A673 (cell line): ENCODE results near the gene SRPK3. TPM values are rescaled to one million over a fixed set of nuclear protein-coding genes. Genes with fewer than 3 reads are reported as not detected.

Source experiments
- BruUV-seq: library from RNA; stranded (reverse); fragments of 400-500 nt; replicated peaks from 2 replicates; lab custom pipeline; 2021; lab: Mats Ljungman, UMichigan
- CTCF ChIA-PET: fragments of 300-600 bp; sonication (Branson Sonifier 250); formaldehyde crosslinking; loops from one replicate; lab custom pipeline; 2022; ENCODE audit warnings: antibody characterized with exemption; lab: Charles Lee
- POLR2A ChIA-PET: fragments of 300-600 bp; sonication (Branson Sonifier 250); formaldehyde crosslinking; loops from one replicate; lab custom pipeline; 2022; ENCODE audit warnings: antibody characterized with exemption; ENCODE audit not compliant: low non-redundant PET; lab: Charles Lee
- DNase-seq: peaks from one replicate; pipeline ENCODE4 v3.0.0-alpha.2; 2015; ENCODE audit warnings: low spot score
- H3K27ac ChIP-seq: fragments of 200-600 bp; sonication (generic); 2 replicates; pipeline ENCODE4 v1.5.1; 2016; ENCODE audit warnings: mixed run types, low read depth, mild to moderate bottlenecking, mixed read lengths, antibody characterized with exemption, low read length; ENCODE audit not compliant: poor library complexity, severe bottlenecking
- H3K27me3 ChIP-seq: fragments of 200-600 bp; sonication (generic); replicated peaks from 2 replicates; pipeline ENCODE4 v1.6.1; 2017; ENCODE audit warnings: mixed run types, low read depth, mild to moderate bottlenecking, mixed read lengths, antibody characterized with exemption, low read length; ENCODE audit not compliant: insufficient read depth, poor library complexity
- H3K36me3 ChIP-seq: fragments of 200-600 bp; sonication (generic); 2 replicates; pipeline ENCODE4 v1.6.1; 2016; ENCODE audit warnings: mixed run types, mild to moderate bottlenecking, mixed read lengths, antibody characterized with exemption, low read length; ENCODE audit not compliant: insufficient read depth, poor library complexity, severe bottlenecking
- H3K4me1 ChIP-seq: fragments of 200-600 bp; sonication (generic); 2 replicates; pipeline ENCODE4 v1.6.1; 2017; ENCODE audit warnings: mixed run types, mild to moderate bottlenecking, mixed read lengths, antibody characterized with exemption, low read length; ENCODE audit not compliant: insufficient read depth, poor library complexity, severe bottlenecking
- H3K4me3 ChIP-seq: fragments of 200-600 bp; sonication (generic); 2 replicates; pipeline ENCODE4 v1.5.1; 2016; ENCODE audit warnings: low read depth, mixed run types, mild to moderate bottlenecking, mixed read lengths, low read length; ENCODE audit not compliant: poor library complexity, severe bottlenecking
- H3K9me3 ChIP-seq: fragments of 200-600 bp; sonication (generic); 2 replicates; pipeline ENCODE4 v1.6.1; 2016; ENCODE audit warnings: mixed run types, low read depth, mild to moderate bottlenecking, mixed read lengths, antibody characterized with exemption, low read length; ENCODE audit not compliant: poor library complexity, severe bottlenecking
- EZH2 ChIP-seq: fragments of 200-600 bp; sonication (generic); IDR thresholded peaks from 2 replicates; pipeline ENCODE4 v1.6.1; 2017; ENCODE audit warnings: borderline replicate concordance, low read depth, mild to moderate bottlenecking, mixed read lengths, antibody characterized with exemption, low read length; ENCODE audit not compliant: poor library complexity, severe bottlenecking
- intact Hi-C: fragments of 100-400 bp; cut with micrococcal nuclease; formaldehyde crosslinking; loops from one replicate; pipeline ENCODE4 v1.10.0; 2022; ENCODE audit not compliant: unreplicated experiment
- total RNA-seq: library from RNA; stranded (reverse); gene quantifications from 2 replicates; pipeline ENCODE4 v1.2.3, GENCODE V29; 2021
- TF ChIP-seq, protein P1 (sequence below): fragments of 300-800, 200-600 bp; sonication (generic); conservative IDR thresholded peaks from 2 replicates; pipeline ENCODE4 v1.5.1; 2017; ENCODE audit warnings: low read depth, mild to moderate bottlenecking, antibody characterized with exemption, low read length, moderate library complexity, mixed read lengths

The SRPK3 gene
- total RNA-seq, 1 experiment from 2014 or later: not detected

DNA sequence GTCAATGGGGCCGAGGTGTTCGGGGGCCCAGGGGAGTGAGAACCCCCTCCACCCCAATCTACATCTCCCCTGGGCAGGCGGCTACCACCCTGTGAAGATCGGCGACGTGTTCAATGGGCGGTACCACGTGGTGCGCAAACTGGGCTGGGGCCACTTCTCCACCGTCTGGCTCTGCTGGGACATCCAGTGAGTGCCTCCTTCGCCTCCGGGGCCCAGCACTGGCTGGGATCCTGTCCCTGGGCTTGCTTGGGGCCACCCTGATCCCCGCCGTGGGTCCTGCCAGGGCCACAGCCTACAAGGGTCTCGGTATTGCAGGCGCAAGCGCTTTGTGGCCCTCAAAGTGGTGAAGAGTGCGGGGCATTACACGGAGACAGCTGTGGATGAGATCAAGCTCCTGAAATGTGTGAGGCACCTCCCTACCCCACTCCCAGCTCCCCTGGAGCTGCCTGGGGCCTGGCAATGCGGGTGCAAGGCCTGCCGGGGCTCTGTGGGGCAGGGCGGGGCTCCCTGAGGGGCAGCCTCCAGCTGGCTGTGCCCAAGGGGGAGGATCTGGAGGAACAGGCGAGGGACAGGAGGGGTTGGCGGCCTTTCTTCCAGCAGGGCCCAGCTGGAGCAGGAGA, 697 bp downstream of the SRPK3 start:
- H3K27ac ChIP-seq: no peak overlapping the region
- POLR2A ChIA-PET: no interaction called here
- H3K36me3 ChIP-seq: no peaks in the 10 kb centered on the region
- no peak for TF ChIP-seq EZH2
- intact Hi-C loops: no loop called here
- BruUV-seq: no TSS peak
- no peaks in the 10 kb centered on the region for H3K9me3 ChIP-seq
- H3K27me3 ChIP-seq: no peaks in the 10 kb centered on the region
- H3K4me3 ChIP-seq: no peak overlapping the region
- CTCF ChIA-PET: no interaction called here
- no peak for DNase-seq
- H3K4me1 ChIP-seq: no peaks in the 10 kb centered on the region

DNA sequence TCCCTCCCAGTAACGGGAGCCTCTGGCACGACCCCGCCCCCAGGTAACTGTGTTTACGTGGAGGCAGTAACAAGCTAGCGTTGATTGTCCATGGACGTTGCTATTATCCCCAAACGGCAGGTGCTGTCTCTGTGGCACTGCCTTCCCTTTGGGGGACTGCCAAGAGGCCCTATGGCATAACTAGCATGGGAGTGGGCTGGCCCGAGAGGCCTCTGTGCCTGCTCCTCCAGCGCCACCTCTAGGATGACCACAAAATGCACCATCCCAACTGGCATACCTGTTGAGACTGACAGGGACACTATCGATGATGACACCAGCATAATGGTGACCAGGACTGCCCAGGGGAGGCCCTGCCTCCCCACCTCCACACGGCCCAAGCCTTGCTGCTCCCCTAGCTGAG, 1.5 kb downstream of the SRPK3 start:
- intact Hi-C loops: no loop called here
- TF ChIP-seq, protein P1, sequence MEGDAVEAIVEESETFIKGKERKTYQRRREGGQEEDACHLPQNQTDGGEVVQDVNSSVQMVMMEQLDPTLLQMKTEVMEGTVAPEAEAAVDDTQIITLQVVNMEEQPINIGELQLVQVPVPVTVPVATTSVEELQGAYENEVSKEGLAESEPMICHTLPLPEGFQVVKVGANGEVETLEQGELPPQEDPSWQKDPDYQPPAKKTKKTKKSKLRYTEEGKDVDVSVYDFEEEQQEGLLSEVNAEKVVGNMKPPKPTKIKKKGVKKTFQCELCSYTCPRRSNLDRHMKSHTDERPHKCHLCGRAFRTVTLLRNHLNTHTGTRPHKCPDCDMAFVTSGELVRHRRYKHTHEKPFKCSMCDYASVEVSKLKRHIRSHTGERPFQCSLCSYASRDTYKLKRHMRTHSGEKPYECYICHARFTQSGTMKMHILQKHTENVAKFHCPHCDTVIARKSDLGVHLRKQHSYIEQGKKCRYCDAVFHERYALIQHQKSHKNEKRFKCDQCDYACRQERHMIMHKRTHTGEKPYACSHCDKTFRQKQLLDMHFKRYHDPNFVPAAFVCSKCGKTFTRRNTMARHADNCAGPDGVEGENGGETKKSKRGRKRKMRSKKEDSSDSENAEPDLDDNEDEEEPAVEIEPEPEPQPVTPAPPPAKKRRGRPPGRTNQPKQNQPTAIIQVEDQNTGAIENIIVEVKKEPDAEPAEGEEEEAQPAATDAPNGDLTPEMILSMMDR: peak; percentile 31; the same call in 1 of the 2 replicates
- no peak for TF ChIP-seq EZH2
- Histone ChIP-seq H3K36me3 (no peaks in the 10 kb centered on the region), H3K4me1 (no peaks in the 10 kb centered on the region), H3K4me3 (no peak overlapping the region), H3K27me3 (no peaks in the 10 kb centered on the region), H3K9me3 (no peaks in the 10 kb centered on the region), H3K27ac (no peak overlapping the region)
- POLR2A ChIA-PET: no interaction called here
- DNase-seq: peak; percentile 14
- CTCF ChIA-PET: no interaction called here
- no TSS peak for BruUV-seq

DNA sequence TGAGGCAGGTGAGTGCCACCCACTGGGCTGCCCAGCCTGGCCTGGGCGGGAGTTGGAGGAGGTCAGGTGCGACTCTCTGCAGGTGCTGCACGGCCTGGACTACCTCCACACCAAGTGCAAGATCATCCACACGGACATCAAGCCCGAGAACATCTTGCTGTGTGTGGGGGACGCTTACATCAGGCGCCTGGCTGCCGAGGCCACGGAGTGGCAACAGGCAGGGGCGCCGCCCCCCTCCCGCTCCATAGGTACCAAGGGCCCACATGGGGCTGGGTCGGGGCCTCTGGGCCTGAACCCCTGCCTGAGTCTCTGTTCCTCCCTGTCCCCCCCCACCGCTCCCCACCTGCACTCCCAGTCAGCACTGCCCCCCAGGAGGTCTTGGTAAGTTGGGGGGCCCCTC, 2.0 kb downstream of the SRPK3 start:
- CTCF ChIA-PET: no interaction called here
- no TSS peak for BruUV-seq

More for the DNA sequence above, 2.0 kb downstream of the SRPK3 start:
- Histone ChIP-seq H3K9me3 (no peaks in the 10 kb centered on the region), H3K27ac (no peak overlapping the region), H3K27me3 (no peaks in the 10 kb centered on the region), H3K36me3 (no peaks in the 10 kb centered on the region), H3K4me3 (no peak overlapping the region), H3K4me1 (no peaks in the 10 kb centered on the region)
- no peak for TF ChIP-seq EZH2
- TF ChIP-seq, protein P1: no peak
- POLR2A ChIA-PET: no interaction called here
- DNase-seq: no peak
- intact Hi-C loops: no loop called here
